ENCODE measurements around the gene TSPAN10. TPM values are rescaled to one million over a fixed set of nuclear protein-coding genes. Genes with fewer than 3 reads are reported as not detected.

Gene TSPAN10
- total RNA-seq, 4 donors from 2014 or later, result not detected

- H3K27me3 ChIP-seq, result peaks cover 0 to 4% of the 10 kb centered on the region in 2 donors
- H3K4me1 ChIP-seq, result no peaks in the 10 kb centered on the region
- TF ChIP-seq POLR2A (IDR thresholded peaks at IDR 0.05) (no peak), CTCF (IDR thresholded peaks at IDR 0.05) (no peak)
- H3K9me3 ChIP-seq, result peaks cover 0 to 6% (median 3%) of the 10 kb centered on the region in 4 donors
- no peak overlapping the region for H3K4me3 ChIP-seq
- H3K36me3 ChIP-seq, result no peaks in the 10 kb centered on the region
- DNase-seq, result no peak
- H3K27ac ChIP-seq, result no peak overlapping the region
These were observed 10.6 kb downstream of the TSPAN10 start for GRCh38 chr17:81647640-81648012.

GRCh38 chr17:81648013-81648706 is 11.2 kb downstream of the TSPAN10 start:
- H3K27ac ChIP-seq, result no peak overlapping the region
- no peaks in the 10 kb centered on the region for H3K4me1 ChIP-seq
- no peak overlapping the region for H3K4me3 ChIP-seq
- DNase-seq, result no peak
- no peaks in the 10 kb centered on the region for H3K36me3 ChIP-seq
- peaks cover 0 to 4% of the 10 kb centered on the region in 2 donors for H3K27me3 ChIP-seq
- H3K9me3 ChIP-seq, result peaks cover 0 to 6% (median 3%) of the 10 kb centered on the region in 4 donors
- TF ChIP-seq POLR2A (IDR thresholded peaks at IDR 0.05) (no peak), CTCF (IDR thresholded peaks at IDR 0.05) (no peak)

GRCh38 chr17:81648707-81649085 is 11.7 kb downstream of the TSPAN10 start:
- DNase-seq, result no peak
- no peak for TF ChIP-seq CTCF (IDR thresholded peaks at IDR 0.05)
- TF ChIP-seq POLR2A (IDR thresholded peaks at IDR 0.05), result no peak
- H3K9me3 ChIP-seq, result peaks cover 0 to 6% (median 3%) of the 10 kb centered on the region in 4 donors
- H3K4me1 ChIP-seq, result no peaks in the 10 kb centered on the region
- H3K27me3 ChIP-seq, result peaks cover 0 to 4% of the 10 kb centered on the region in 2 donors
- no peaks in the 10 kb centered on the region for H3K36me3 ChIP-seq
- H3K4me3 ChIP-seq, result no peak overlapping the region
- no peak overlapping the region for H3K27ac ChIP-seq

- no peaks in the 10 kb centered on the region for H3K36me3 ChIP-seq
- no peak overlapping the region for H3K27ac ChIP-seq
- peaks cover 0 to 6% (median 3%) of the 10 kb centered on the region in 4 donors for H3K9me3 ChIP-seq
- TF ChIP-seq POLR2A (IDR thresholded peaks at IDR 0.05) (no peak), CTCF (IDR thresholded peaks at IDR 0.05) (no peak)
- H3K27me3 ChIP-seq, result peaks cover 0 to 4% of the 10 kb centered on the region in 2 donors
- no peaks in the 10 kb centered on the region for H3K4me1 ChIP-seq
- H3K4me3 ChIP-seq, result no peak overlapping the region
- no peak for DNase-seq
These were observed 14.0 kb downstream of the TSPAN10 start for GRCh38 chr17:81650951-81651350.

- Histone ChIP-seq H3K4me1 (no peaks in the 10 kb centered on the region), H3K4me3 (no peak overlapping the region), H3K27ac (no peak overlapping the region), H3K27me3 (peaks cover 0 to 4% of the 10 kb centered on the region in 2 donors), H3K36me3 (no peaks in the 10 kb centered on the region), H3K9me3 (peaks cover 0 to 6% (median 3%) of the 10 kb centered on the region in 4 donors)
- TF ChIP-seq POLR2A (IDR thresholded peaks at IDR 0.05), result no peak
- no peak for TF ChIP-seq CTCF (IDR thresholded peaks at IDR 0.05)
- no peak for DNase-seq
These were observed 14.7 kb downstream of the TSPAN10 start for GRCh38 chr17:81651692-81652091.
